HepG2 (cell line): ENCODE data around the gene SDK2. TPM values are rescaled to one million over a fixed set of nuclear protein-coding genes. Genes with fewer than 3 reads are reported as not detected.
A peak's percentile ranks its signal among the peaks of the same experiment; 100 is the strongest.

Source experiments
- ATAC-seq: fragments of 200-7000 bp; cut with Tn5 transposase; 3 replicates; pipeline ENCODE4 v1.9.1; 2020; ENCODE audit warnings: mild to moderate bottlenecking, moderate library complexity
- BruUV-seq: library from RNA; stranded (reverse); fragments of 400-500 nt; replicated peaks from 2 replicates; lab custom pipeline; 2021; lab: Mats Ljungman, UMichigan
- CTCF ChIA-PET: fragments of 300-600 bp; formaldehyde crosslinking; extraction: SDS; loops from one replicate; lab custom pipeline; 2021; ENCODE audit warnings: low total read pairs, inconsistent platforms, low intra/inter-chr PET ratio; lab: Yijun Ruan, JAX
- POLR2A ChIA-PET: fragments of 350-600 bp; sonication (Branson Sonifier 250); formaldehyde crosslinking; loops from one replicate; lab custom pipeline; 2020; ENCODE audit warnings: antibody characterized with exemption, inconsistent platforms; lab: Yijun Ruan, JAX
- DNase-seq: peaks from one replicate; pipeline ENCODE4 v3.0.0-alpha.2; 2015; ENCODE audit warnings: low spot score
- FAIRE-seq: peaks from 3 replicates; lab custom pipeline; 2011; peaks lifted over from hg19 to GRCh38; lab: Jason Lieb, UNC
- H2AFZ ChIP-seq: one replicate; pipeline ENCODE4 v1.6.1; 2011; ENCODE audit warnings: low read length, inconsistent platforms
- H3K27ac ChIP-seq: fragments of 300-600 bp; 3 replicates; pipeline ENCODE4 v1.8.0; 2011; ENCODE audit warnings: mixed run types, mild to moderate bottlenecking, mixed read lengths, low read length, inconsistent platforms; ENCODE audit not compliant: insufficient read depth; ENCODE audit errors: extremely low read length
- H3K27me3 ChIP-seq, 2 experiments: fragments of 200-600 bp in 1 of 2; 2 replicates in 1 of 2; 3 replicates in 1 of 2; pipeline versions ENCODE4 v1.6.0 to v1.8.0; 2011; ENCODE audit warnings: low read length in 2 of 2, mild to moderate bottlenecking in 2 of 2, moderate library complexity in 2 of 2, inconsistent platforms in 1 of 2; ENCODE audit not compliant: insufficient read depth in 2 of 2, control insufficient read depth in 1 of 2
- H3K36me3 ChIP-seq, 2 experiments: fragments of 200-600 bp in 1 of 2; replicated peaks in 1 of 2; 2 replicates in 1 of 2; 3 replicates in 1 of 2; pipeline versions ENCODE4 v1.5.1 to v1.8.0; 2011; ENCODE audit warnings: low read length in 2 of 2, inconsistent platforms in 1 of 2; ENCODE audit not compliant: insufficient read depth in 2 of 2, control insufficient read depth in 1 of 2
- H3K4me1 ChIP-seq: 2 replicates; pipeline ENCODE4 v1.5.1; 2012; ENCODE audit warnings: low read length, inconsistent platforms; ENCODE audit not compliant: insufficient read depth
- H3K4me2 ChIP-seq: 2 replicates; pipeline ENCODE4 v1.6.0; 2011; ENCODE audit warnings: low read depth, low read length, inconsistent platforms
- H3K4me3 ChIP-seq, 3 experiments: fragments of 200-600 bp in 1 of 3; sonication (generic), shearing (Covaris generic) in 1 of 3; replicated peaks in 1 of 3; 2 replicates each; pipeline ENCODE4 v1.5.1; 2011 to 2016; ENCODE audit warnings: low read length in 3 of 3, inconsistent platforms in 2 of 3, low read depth in 2 of 3, mild to moderate bottlenecking in 2 of 3, control low read depth in 1 of 3, mixed read lengths in 1 of 3; ENCODE audit not compliant: insufficient read depth in 1 of 3
- H3K79me2 ChIP-seq: one replicate; pipeline ENCODE4 v1.6.1; 2011; ENCODE audit warnings: low read length, inconsistent platforms; ENCODE audit not compliant: insufficient read depth
- H3K9ac ChIP-seq: 2 replicates; pipeline ENCODE4 v1.6.0; 2011; ENCODE audit warnings: mild to moderate bottlenecking, low read depth, low read length, inconsistent platforms; ENCODE audit not compliant: insufficient read depth
- H3K9me3 ChIP-seq: 2 replicates; pipeline ENCODE4 v1.5.1; 2012; ENCODE audit warnings: mild to moderate bottlenecking, low read length
- H4K20me1 ChIP-seq: 2 replicates; pipeline ENCODE4 v1.6.0; 2011; ENCODE audit warnings: inconsistent platforms, mild to moderate bottlenecking, low read length, moderate library complexity; ENCODE audit not compliant: insufficient read depth
- AGO1 ChIP-seq: fragments of 200-400 bp; formaldehyde crosslinking; IDR thresholded peaks from 2 replicates; pipeline ENCODE4 v1.6.1; 2017; ENCODE audit warnings: mild to moderate bottlenecking, low read depth, low read length, moderate library complexity; ENCODE audit not compliant: poor library complexity, severe bottlenecking
- HDAC1 ChIP-seq: sonication (generic); formaldehyde crosslinking; IDR thresholded peaks from 2 replicates; pipeline ENCODE4 v1.5.1; 2020; ENCODE audit warnings: mild to moderate bottlenecking, missing genetic modification reagents
- HOXA5 ChIP-seq: sonication (generic); formaldehyde crosslinking; IDR thresholded peaks from 2 replicates; pipeline ENCODE4 v1.4.0; 2020; ENCODE audit warnings: missing genetic modification reagents
- KLF9 ChIP-seq: IDR thresholded peaks from 2 replicates; pipeline ENCODE4 v1.6.1; 2016; ENCODE audit warnings: low read depth
- NCOA2 ChIP-seq: sonication (generic); formaldehyde crosslinking; IDR thresholded peaks from 2 replicates; pipeline ENCODE4 v1.8.0; 2022; ENCODE audit warnings: inconsistent platforms
- PRMT3 ChIP-seq: sonication (generic); formaldehyde crosslinking; IDR thresholded peaks from 2 replicates; pipeline ENCODE4 v1.8.1; 2022; ENCODE audit warnings: low read depth, mild to moderate bottlenecking, moderate library complexity, missing genetic modification reagents, borderline replicate concordance
- RBFOX2 ChIP-seq: fragments of 200-400 bp; formaldehyde crosslinking; IDR thresholded peaks from 2 replicates; pipeline ENCODE4 v1.6.1; 2017; ENCODE audit warnings: low read depth, mild to moderate bottlenecking, low read length
- WIZ ChIP-seq: sonication (generic); formaldehyde crosslinking; IDR thresholded peaks from 2 replicates; pipeline ENCODE4 v1.5.1; 2020; ENCODE audit warnings: mild to moderate bottlenecking, missing genetic modification reagents
- ZNF225 ChIP-seq: sonication (generic); formaldehyde crosslinking; IDR thresholded peaks from 2 replicates; pipeline ENCODE4 v1.4.0; 2020; ENCODE audit warnings: mild to moderate bottlenecking, missing genetic modification reagents
- ZNF446 ChIP-seq: sonication (generic); formaldehyde crosslinking; IDR thresholded peaks from 2 replicates; pipeline ENCODE4 v1.5.0; 2020; ENCODE audit warnings: mild to moderate bottlenecking, missing genetic modification reagents
- WGBS: methylation state at CpG from one replicate; pipeline ENCODE4 v1.1.6; 2017; ENCODE audit warnings: low lambda C conversion rate; 5-methylcytosine and 5-hydroxymethylcytosine counted together
- in situ Hi-C: cut with HindIII; loops from 2 replicates; pipeline ENCODE4 v1.10.0; 2017; ENCODE audit warnings: low pct_unique_long_range_greater_than_20kb; ENCODE audit not compliant: extremely low pct_ligation_motif_present
- intact Hi-C: fragments of 100-400 bp; cut with micrococcal nuclease; formaldehyde crosslinking; loops from one replicate; pipeline ENCODE4 v1.10.0; 2022; ENCODE audit not compliant: unreplicated experiment
- polyA plus RNA-seq, 8 experiments: library from polyadenylated mRNA; depleted of rRNA in 3 of 8; stranded (reverse) in 7 of 8; unstranded in 1 of 8; fragments of >200 nt; fragmentation: Illumina TruSeq in 4 of 8; extraction: Trizol in 4 of 8; gene quantifications; 2 replicates each; pipeline versions ENCODE4 v1.2.1 to v1.2.3, GENCODE V29; 2011 to 2016; ENCODE audit warnings: low read depth in 4 of 8, missing spikeins in 1 of 8, mixed read lengths in 1 of 8; ENCODE audit not compliant: insufficient read depth in 1 of 8
- total RNA-seq, 5 experiments: library from RNA; depleted of rRNA; stranded (reverse); fragments of >200 nt; fragmentation: Illumina TruSeq; extraction: Trizol; gene quantifications; 2 replicates each; pipeline ENCODE4 v1.2.3, GENCODE V29; 2016; ENCODE audit warnings: low read depth in 1 of 5
- TF ChIP-seq, protein P1 (sequence below): fragments of 450-650 bp; IDR thresholded peaks from 2 replicates; pipeline ENCODE4 v1.6.1; 2016
- TF ChIP-seq, protein P2 (sequence below): sonication (generic); formaldehyde crosslinking; IDR thresholded peaks from 2 replicates; pipeline ENCODE4 v1.9.0; 2021; ENCODE audit warnings: missing genetic modification reagents, borderline replicate concordance
- TF ChIP-seq, protein P3 (sequence below), 2 experiments: sonication (generic) in 1 of 2; formaldehyde crosslinking in 1 of 2; IDR thresholded peaks; 2 replicates each; pipeline versions ENCODE4 v1.4.0 to v1.6.1; 2016 to 2020; ENCODE audit warnings: borderline replicate concordance in 1 of 2, low read depth in 1 of 2, mild to moderate bottlenecking in 1 of 2, missing genetic modification reagents in 1 of 2

SDK2 gene
- total and polyA plus RNA-seq, 2 of the 13 experiments (the other 11 are each of a cell fraction or from before 2014, with no cell fraction given): not detected

DNA sequence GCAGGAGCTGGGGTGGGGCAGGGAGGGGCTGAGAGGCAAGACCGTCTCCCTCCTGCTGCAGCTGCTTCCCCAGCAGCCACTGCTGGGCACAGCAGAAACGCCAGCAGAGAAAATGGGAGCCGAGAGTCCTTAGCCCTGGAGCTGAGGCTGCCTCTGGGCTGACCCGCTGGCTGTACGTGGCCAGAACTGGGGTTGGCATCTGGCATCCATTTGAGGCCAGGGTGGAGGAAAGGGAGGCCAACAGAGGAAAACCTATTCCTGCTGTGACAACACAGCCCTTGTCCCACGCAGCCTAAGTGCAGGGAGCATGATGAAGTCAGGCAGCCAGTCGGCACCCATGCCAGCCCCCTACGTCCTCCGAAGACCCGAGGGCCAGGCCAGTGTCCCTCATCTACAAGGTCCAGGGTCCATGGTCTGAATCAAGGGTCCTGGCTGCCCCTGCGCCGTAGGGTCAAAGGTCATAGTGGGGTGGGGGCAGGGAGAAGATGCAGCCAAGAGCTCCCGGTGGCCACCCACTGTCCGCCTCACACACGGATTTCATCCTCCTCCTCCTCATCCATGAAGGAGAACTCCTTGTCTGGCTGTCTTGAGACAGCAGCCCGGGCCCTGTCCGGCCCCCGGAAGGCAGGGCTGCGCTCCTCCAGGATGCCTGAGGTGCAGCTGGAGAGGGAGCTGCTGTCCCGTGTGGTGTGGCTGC lies 359.2 kb downstream of the SDK2 start:
- H3K79me2 ChIP-seq: peaks cover 21% of the 10 kb centered on the region
- H3K36me3 ChIP-seq: peaks cover 23 to 36% of the 10 kb centered on the region in 2 experiments
- no peak overlapping the region for H3K27ac ChIP-seq
- in situ Hi-C loops: loop anchor here (25.0 kb wide), 1 partner anchor 1152 kb away; the partner anchor contains the start of gene GPRC5C
- WGBS: 92% methylated on average over 20 of the region's 20 CpGs
- no peaks in the 10 kb centered on the region for H3K27me3 ChIP-seq
- no peaks in the 10 kb centered on the region for H3K9me3 ChIP-seq
- peaks cover 14% of the 10 kb centered on the region; the same call in 1 of the 2 replicates for H4K20me1 ChIP-seq
- CTCF ChIA-PET: no interaction called here
- peaks cover 37% of the 10 kb centered on the region for H3K4me1 ChIP-seq
- no peak overlapping the region for H3K9ac ChIP-seq
- H3K4me3 ChIP-seq: no peak overlapping the region
- no peak for DNase-seq
- intact Hi-C loops: no loop called here
- no peak overlapping the region for H2AFZ ChIP-seq
- POLR2A ChIA-PET: no interaction called here
- no TSS peak for BruUV-seq
- ATAC-seq: no peak
- H3K4me2 ChIP-seq: no peak overlapping the region
- FAIRE-seq: no peak
- peak; percentile 11 for TF ChIP-seq AGO1
- 0 out of 2 replicates have a peak, but pooled peaks have one; percentile 23 for TF ChIP-seq PRMT3 (CRISPR knock-in tag)
- TF ChIP-seq, protein P1, sequence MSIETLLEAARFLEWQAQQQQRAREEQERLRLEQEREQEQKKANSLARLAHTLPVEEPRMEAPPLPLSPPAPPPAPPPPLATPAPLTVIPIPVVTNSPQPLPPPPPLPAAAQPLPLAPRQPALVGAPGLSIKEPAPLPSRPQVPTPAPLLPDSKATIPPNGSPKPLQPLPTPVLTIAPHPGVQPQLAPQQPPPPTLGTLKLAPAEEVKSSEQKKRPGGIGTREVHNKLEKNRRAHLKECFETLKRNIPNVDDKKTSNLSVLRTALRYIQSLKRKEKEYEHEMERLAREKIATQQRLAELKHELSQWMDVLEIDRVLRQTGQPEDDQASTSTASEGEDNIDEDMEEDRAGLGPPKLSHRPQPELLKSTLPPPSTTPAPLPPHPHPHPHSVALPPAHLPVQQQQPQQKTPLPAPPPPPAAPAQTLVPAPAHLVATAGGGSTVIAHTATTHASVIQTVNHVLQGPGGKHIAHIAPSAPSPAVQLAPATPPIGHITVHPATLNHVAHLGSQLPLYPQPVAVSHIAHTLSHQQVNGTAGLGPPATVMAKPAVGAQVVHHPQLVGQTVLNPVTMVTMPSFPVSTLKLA: no peak
- TF ChIP-seq, protein P2, sequence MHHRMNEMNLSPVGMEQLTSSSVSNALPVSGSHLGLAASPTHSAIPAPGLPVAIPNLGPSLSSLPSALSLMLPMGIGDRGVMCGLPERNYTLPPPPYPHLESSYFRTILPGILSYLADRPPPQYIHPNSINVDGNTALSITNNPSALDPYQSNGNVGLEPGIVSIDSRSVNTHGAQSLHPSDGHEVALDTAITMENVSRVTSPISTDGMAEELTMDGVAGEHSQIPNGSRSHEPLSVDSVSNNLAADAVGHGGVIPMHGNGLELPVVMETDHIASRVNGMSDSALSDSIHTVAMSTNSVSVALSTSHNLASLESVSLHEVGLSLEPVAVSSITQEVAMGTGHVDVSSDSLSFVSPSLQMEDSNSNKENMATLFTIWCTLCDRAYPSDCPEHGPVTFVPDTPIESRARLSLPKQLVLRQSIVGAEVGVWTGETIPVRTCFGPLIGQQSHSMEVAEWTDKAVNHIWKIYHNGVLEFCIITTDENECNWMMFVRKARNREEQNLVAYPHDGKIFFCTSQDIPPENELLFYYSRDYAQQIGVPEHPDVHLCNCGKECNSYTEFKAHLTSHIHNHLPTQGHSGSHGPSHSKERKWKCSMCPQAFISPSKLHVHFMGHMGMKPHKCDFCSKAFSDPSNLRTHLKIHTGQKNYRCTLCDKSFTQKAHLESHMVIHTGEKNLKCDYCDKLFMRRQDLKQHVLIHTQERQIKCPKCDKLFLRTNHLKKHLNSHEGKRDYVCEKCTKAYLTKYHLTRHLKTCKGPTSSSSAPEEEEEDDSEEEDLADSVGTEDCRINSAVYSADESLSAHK (CRISPR knock-in tag): no peak
- no peak for TF ChIP-seq ZNF446
- TF ChIP-seq KLF9 (CRISPR knock-in tag): no peak
- TF ChIP-seq NCOA2 (CRISPR knock-in tag): no peak
- TF ChIP-seq RBFOX2: peak; percentile 29; the same call in 1 of the 2 replicates
- TF ChIP-seq HDAC1 (CRISPR knock-in tag): no peak
- TF ChIP-seq, protein P3, sequence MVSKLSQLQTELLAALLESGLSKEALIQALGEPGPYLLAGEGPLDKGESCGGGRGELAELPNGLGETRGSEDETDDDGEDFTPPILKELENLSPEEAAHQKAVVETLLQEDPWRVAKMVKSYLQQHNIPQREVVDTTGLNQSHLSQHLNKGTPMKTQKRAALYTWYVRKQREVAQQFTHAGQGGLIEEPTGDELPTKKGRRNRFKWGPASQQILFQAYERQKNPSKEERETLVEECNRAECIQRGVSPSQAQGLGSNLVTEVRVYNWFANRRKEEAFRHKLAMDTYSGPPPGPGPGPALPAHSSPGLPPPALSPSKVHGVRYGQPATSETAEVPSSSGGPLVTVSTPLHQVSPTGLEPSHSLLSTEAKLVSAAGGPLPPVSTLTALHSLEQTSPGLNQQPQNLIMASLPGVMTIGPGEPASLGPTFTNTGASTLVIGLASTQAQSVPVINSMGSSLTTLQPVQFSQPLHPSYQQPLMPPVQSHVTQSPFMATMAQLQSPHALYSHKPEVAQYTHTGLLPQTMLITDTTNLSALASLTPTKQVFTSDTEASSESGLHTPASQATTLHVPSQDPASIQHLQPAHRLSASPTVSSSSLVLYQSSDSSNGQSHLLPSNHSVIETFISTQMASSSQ (IDR thresholded peaks at IDR 0.05; ENCODE audit: low read depth): no peak
- TF ChIP-seq, protein P3 (CRISPR knock-in tag; IDR thresholded peaks at IDR 0.05; ENCODE audit: borderline replicate concordance): no peak
- TF ChIP-seq WIZ (CRISPR knock-in tag): no peak
- TF ChIP-seq HOXA5 (CRISPR knock-in tag): no peak
- no peak for TF ChIP-seq ZNF225
